Epithelial cell of proximal tubule (primary cell): ENCODE measurements around the gene MALT1. TPM values are rescaled to one million over a fixed set of nuclear protein-coding genes. Genes with fewer than 3 reads are reported as not detected.

Source experiments
- DNase-seq: peaks from one replicate; pipeline ENCODE4 v3.0.0-alpha.2; 2011; ENCODE audit warnings: low read depth
- H3K4me3 ChIP-seq: 2 replicates; pipeline ENCODE4 v1.5.1; 2011; ENCODE audit warnings: low read depth, mild to moderate bottlenecking, low read length
- CTCF ChIP-seq: conservative IDR thresholded peaks from 2 replicates; pipeline ENCODE4 v1.5.1; 2012; ENCODE audit warnings: low read depth, mild to moderate bottlenecking, low read length
- total RNA-seq: library from RNA; depleted of rRNA; stranded (reverse); fragments of >200 nt; gene quantifications from 2 replicates; pipeline ENCODE4 v1.2.3, GENCODE V29; 2015

MALT1 gene
- total RNA-seq, 1 donor from 2014 or later, result 47.7 TPM

- H3K4me3 ChIP-seq, result no peak overlapping the region
- no peak for TF ChIP-seq CTCF
- no peak for DNase-seq
Observed at GRCh38 chr18:58635891-58636290, 35.4 kb upstream of the MALT1 start.

- no peak for DNase-seq
- no peak overlapping the region for H3K4me3 ChIP-seq
- no peak for TF ChIP-seq CTCF
Observed at GRCh38 chr18:58637197-58637596, 34.1 kb upstream of the MALT1 start.

GRCh38 chr18:58637946-58638345 is 33.3 kb upstream of the MALT1 start:
- no peak overlapping the region for H3K4me3 ChIP-seq
- TF ChIP-seq CTCF, result no peak

GRCh38 chr18:58638441-58638840 is 32.8 kb upstream of the MALT1 start:
- no peak for TF ChIP-seq CTCF
- no peak overlapping the region for H3K4me3 ChIP-seq
- no peak for DNase-seq

More at GRCh38 chr18:58637946-58638345, 33.3 kb upstream of the MALT1 start:
- DNase-seq, result no peak

GRCh38 chr18:58639237-58639636 is 32.0 kb upstream of the MALT1 start:
- no peak for DNase-seq
- TF ChIP-seq CTCF, result no peak
- H3K4me3 ChIP-seq, result no peak overlapping the region

- no peak for TF ChIP-seq CTCF
Observed at GRCh38 chr18:58639751-58640427, 31.4 kb upstream of the MALT1 start.

GRCh38 chr18:58640428-58640805 is 30.8 kb upstream of the MALT1 start:
- H3K4me3 ChIP-seq, result no peak overlapping the region
- no peak for TF ChIP-seq CTCF
- DNase-seq, result no peak

More at GRCh38 chr18:58639751-58640427, 31.4 kb upstream of the MALT1 start:
- H3K4me3 ChIP-seq, result no peak overlapping the region
- DNase-seq, result peak; percentile 48
